HepG2 (cell line): ENCODE data around the gene FHIT. TPM values are rescaled to one million over a fixed set of nuclear protein-coding genes. Genes with fewer than 3 reads are reported as not detected.

Experiments
- CBFB ChIP-seq: sonication (generic); formaldehyde crosslinking; IDR thresholded peaks from 2 replicates; pipeline ENCODE4 v1.4.0; 2020; ENCODE audit warnings: missing genetic modification reagents
- DMTF1 ChIP-seq: sonication (generic); formaldehyde crosslinking; IDR thresholded peaks from 2 replicates; pipeline ENCODE4 v1.4.0; 2020; ENCODE audit warnings: mild to moderate bottlenecking, missing genetic modification reagents
- NR3C1 ChIP-seq: sonication (generic); formaldehyde crosslinking; IDR thresholded peaks from 2 replicates; pipeline ENCODE4 v1.4.0; 2020; ENCODE audit warnings: missing genetic modification reagents
- THAP9 ChIP-seq: sonication (generic); formaldehyde crosslinking; IDR thresholded peaks from 2 replicates; pipeline ENCODE4; 2020; ENCODE audit warnings: missing genetic modification reagents, mild to moderate bottlenecking, borderline replicate concordance
- TIGD3 ChIP-seq: sonication (generic); formaldehyde crosslinking; IDR thresholded peaks from 2 replicates; pipeline ENCODE4 v1.5.1; 2020; ENCODE audit warnings: mild to moderate bottlenecking, missing genetic modification reagents, borderline replicate concordance
- ZHX2 ChIP-seq, 2 experiments: sonication (generic) in 1 of 2; formaldehyde crosslinking in 1 of 2; IDR thresholded peaks; 2 replicates each; pipeline versions ENCODE4 v1.6.1 to v1.9.0; 2014 to 2022; ENCODE audit warnings: antibody characterized with exemption in 1 of 2, borderline replicate concordance in 1 of 2, inconsistent platforms in 1 of 2, low read depth in 1 of 2, missing genetic modification reagents in 1 of 2
- ZNF350 ChIP-seq: sonication (generic); formaldehyde crosslinking; IDR thresholded peaks from 2 replicates; pipeline ENCODE4 v1.4.0; 2020; ENCODE audit warnings: mild to moderate bottlenecking, low read depth, missing genetic modification reagents, borderline replicate concordance
- ZNF75D ChIP-seq: sonication (generic); formaldehyde crosslinking; IDR thresholded peaks from 2 replicates; pipeline ENCODE4 v1.8.1; 2023; ENCODE audit warnings: missing genetic modification reagents, mild to moderate bottlenecking, borderline replicate concordance
- ZNF83 ChIP-seq: sonication (generic); formaldehyde crosslinking; IDR thresholded peaks from 2 replicates; pipeline ENCODE4 v1.4.0; 2020; ENCODE audit warnings: missing genetic modification reagents, mild to moderate bottlenecking, borderline replicate concordance
- ZSCAN9 ChIP-seq: IDR thresholded peaks from 2 replicates; pipeline ENCODE4 v1.6.1; 2016; ENCODE audit warnings: borderline replicate concordance
- polyA plus RNA-seq, 8 experiments: library from polyadenylated mRNA; depleted of rRNA in 3 of 8; stranded (reverse) in 7 of 8; unstranded in 1 of 8; fragments of >200 nt; fragmentation: Illumina TruSeq in 4 of 8; extraction: Trizol in 4 of 8; gene quantifications; 2 replicates each; pipeline versions ENCODE4 v1.2.1 to v1.2.3, GENCODE V29; 2011 to 2016; ENCODE audit warnings: low read depth in 4 of 8, missing spikeins in 1 of 8, mixed read lengths in 1 of 8; ENCODE audit not compliant: insufficient read depth in 1 of 8
- total RNA-seq, 5 experiments: library from RNA; depleted of rRNA; stranded (reverse); fragments of >200 nt; fragmentation: Illumina TruSeq; extraction: Trizol; gene quantifications; 2 replicates each; pipeline ENCODE4 v1.2.3, GENCODE V29; 2016; ENCODE audit warnings: low read depth in 1 of 5

Gene FHIT
- total and polyA plus RNA-seq, 2 of the 13 experiments (the other 11 are each of a cell fraction or from before 2014, with no cell fraction given): 4.0 to 4.6 TPM

- TF ChIP-seq THAP9 (peak; percentile 45; the same call in 1 of the 2 replicates), DMTF1 (CRISPR knock-in tag) (no peak), ZHX2 (IDR thresholded peaks at IDR 0.05; ENCODE audit: low read depth) (peak; percentile 80), ZHX2 (CRISPR knock-in tag; IDR thresholded peaks at IDR 0.05; ENCODE audit: borderline replicate concordance) (no peak), ZNF350 (CRISPR knock-in tag) (peak; percentile 27; the same call in 1 of the 2 replicates), TIGD3 (CRISPR knock-in tag) (no peak), ZNF75D (CRISPR knock-in tag) (no peak), ZSCAN9 (CRISPR knock-in tag) (no peak), CBFB (CRISPR knock-in tag) (peak; percentile 41; the same call in 1 of the 2 replicates), ZNF83 (CRISPR knock-in tag) (no peak), NR3C1 (no peak)
Observed at GRCh38 chr3:61251174-61251972, at the start of gene FHIT (continued).
